Right lobe of liver (tissue), 6 donors: ENCODE data around the gene OLIG2. TPM values are rescaled to one million over a fixed set of nuclear protein-coding genes. Genes with fewer than 3 reads are reported as not detected.

Experiments
- ATAC-seq, 4 donors: fragments of 200-7000 bp; cut with Tn5 transposase; one replicate each; pipeline ENCODE4 v1.9.1; 2020; ENCODE audit warnings: mild to moderate bottlenecking in 4 of 4, moderate library complexity in 4 of 4
- DNase-seq, 3 donors: peaks; one replicate each; pipeline ENCODE4 v3.0.0-alpha.2; 2020
- H3K27ac ChIP-seq, 3 donors: fragments of 200-600 bp; one replicate each; pipeline ENCODE4 v1.8.0; 2022
- H3K27me3 ChIP-seq, 2 donors: fragments of 200-600 bp; one replicate each; pipeline ENCODE4 v1.8.0; 2022
- H3K36me3 ChIP-seq, 4 donors: fragments of 200-600 bp; sonication (generic) in 1 of 4; one replicate each; pipeline versions ENCODE4 v1.5.1 to v1.8.0; 2017 to 2022; ENCODE audit warnings: control low read depth in 1 of 4
- H3K4me1 ChIP-seq, 4 donors: fragments of 200-600 bp; sonication (generic) in 1 of 4; one replicate each; pipeline versions ENCODE4 v1.5.1 to v1.8.0; 2017 to 2022; ENCODE audit warnings: control low read depth in 1 of 4
- H3K4me3 ChIP-seq, 3 donors: fragments of 200-600 bp; one replicate each; pipeline ENCODE4 v1.8.0; 2022
- H3K9me3 ChIP-seq, 4 donors: fragments of 200-600 bp; sonication (generic) in 1 of 4; one replicate each; pipeline versions ENCODE4 v1.5.1 to v1.8.0; 2017 to 2022; ENCODE audit warnings: control low read depth in 1 of 4
- CTCF ChIP-seq, 4 donors: fragments of 200-600 bp in 3 of 4; fragments of 450-650 bp in 1 of 4; IDR thresholded peaks; one replicate each; pipeline versions ENCODE4 v1.5.1 to v1.8.0; 2016 to 2022; ENCODE audit warnings: antibody characterized with exemption in 4 of 4, mild to moderate bottlenecking in 2 of 4
- POLR2A ChIP-seq: fragments of 450-650 bp; IDR thresholded peaks from one replicate; pipeline ENCODE4 v1.6.1; 2017; ENCODE audit warnings: antibody characterized with exemption, mild to moderate bottlenecking
- WGBS: methylation state at CpG from one replicate; pipeline ENCODE4 v1.1.6; 2018; ENCODE audit warnings: low coverage, low lambda C conversion rate; ENCODE audit not compliant: insufficient coverage; ENCODE audit errors: missing lambda C conversion rate; 5-methylcytosine and 5-hydroxymethylcytosine counted together
- intact Hi-C, 2 donors: fragments of 100-400 bp; cut with DNase I; formaldehyde crosslinking; loops; one replicate each; pipeline versions ENCODE4 v1.11.2 to v1.14.1; 2022
- total RNA-seq, 6 experiments: library from RNA; depleted of rRNA in 2 of 6; stranded (reverse); fragments of >200 nt in 2 of 6; fragmentation: NEBNext Ultra II Directional in 3 of 6; extraction: Animal tissue kit (Norgen Biotek cat#: 25700) in 3 of 6; gene quantifications; one replicate each; pipeline versions ENCODE4 v1.1.0 to v1.2.4, GENCODE V29; 2016 to 2023
- donor health status: DM: no; HTN: yes; CAD: no.
- donor health status: DM: no; HTN: no; CAD: no.
- donor health status: DM: no; HTN: no; CAD: no.
- donor health status: DM: no; HTN: yes; CAD: no.
- donor health status: DM: no; HTN: yes; CAD: no.

OLIG2 gene
- total RNA-seq, 6 experiments from 2014 or later: not detected

- no peaks in the 10 kb centered on the region for H3K36me3 ChIP-seq
- DNase-seq (no peak), ATAC-seq (peak in 1 of 4 donors; percentile 18)
- no peak overlapping the region for H3K27ac ChIP-seq
- H3K4me1 ChIP-seq: peaks cover 0 to 12% (median 5%) of the 10 kb centered on the region in 4 donors
- H3K27me3 ChIP-seq: peaks cover 0 to 39% of the 10 kb centered on the region in 2 donors
- intact Hi-C loops: no loop called here
- TF ChIP-seq POLR2A (no peak), CTCF (IDR thresholded peaks at IDR 0.05) (no peak)
- H3K4me3 ChIP-seq: no peak overlapping the region
- WGBS: 28% methylated on average over 3 of the region's 11 CpGs
- H3K9me3 ChIP-seq: no peaks in the 10 kb centered on the region
Observed at GRCh38 chr21:33075596-33076195, 50.0 kb downstream of the OLIG2 start.

DNA sequence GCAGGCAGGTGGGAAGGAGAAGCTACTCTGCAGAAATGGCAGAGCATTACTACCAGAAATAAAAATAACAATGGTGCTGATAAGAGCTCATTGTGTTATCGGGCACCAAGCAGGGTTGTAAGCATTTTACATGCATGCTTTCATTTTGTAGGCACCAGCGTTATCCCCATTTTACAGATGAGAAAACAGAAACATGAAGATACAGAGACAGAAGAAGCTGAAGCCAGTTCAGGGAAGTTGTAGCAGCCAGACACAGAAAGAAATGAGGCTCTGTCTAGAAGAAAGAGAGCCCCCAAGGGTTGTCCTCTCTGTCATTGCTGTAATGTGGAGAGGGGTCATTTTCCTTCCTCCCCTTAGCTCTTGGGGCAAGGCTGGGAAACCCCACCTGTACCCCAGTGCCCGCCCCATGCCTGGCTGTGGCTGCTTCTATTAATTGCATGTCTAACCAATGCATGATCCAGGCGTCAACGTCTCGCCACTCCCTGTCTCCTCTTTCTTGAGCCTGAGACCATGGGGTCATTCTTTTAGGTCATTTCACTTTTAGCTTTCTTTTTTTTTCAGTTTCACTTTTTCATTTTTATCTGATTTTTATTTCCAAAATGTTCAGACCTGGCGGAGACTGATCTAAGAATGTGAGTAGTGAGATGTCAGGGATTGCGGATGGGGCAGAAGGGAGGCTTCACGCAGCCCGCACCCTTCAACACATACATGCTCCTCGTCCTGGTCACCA lies 51.0 kb downstream of the OLIG2 start:
- intact Hi-C loops: no loop called here
- ATAC-seq (no peak), DNase-seq (no peak)
- TF ChIP-seq POLR2A (no peak), CTCF (IDR thresholded peaks at IDR 0.05) (no peak)
- Histone ChIP-seq H3K9me3 (no peaks in the 10 kb centered on the region), H3K36me3 (no peaks in the 10 kb centered on the region), H3K4me1 (peaks cover 0 to 3% (median 2%) of the 10 kb centered on the region in 4 donors), H3K27me3 (peaks cover 0 to 28% of the 10 kb centered on the region in 2 donors), H3K27ac (no peak overlapping the region), H3K4me3 (no peak overlapping the region)
- whole genome bisulfite sequencing: 66% methylated on average over 11 of the region's 11 CpGs

Other genes starting within 250 kb of the OLIG2 start
- gene OLIG1, start 44.2 kb downstream of the OLIG2 start, total RNA-seq: not detected
- gene IFNAR2, start 204.0 kb downstream of the OLIG2 start, total RNA-seq: 10 to 100 TPM; 12.4 to 35.5 (median 16.3) TPM
- 10 to 100 TPM; 10.5 to 24.2 (median 20.3) TPM for gene IL10RB, start 240.4 kb downstream of the OLIG2 start, total RNA-seq